Right ventricle myocardium inferior (tissue), 1 donor: ENCODE data around the gene SYP. TPM values are rescaled to one million over a fixed set of nuclear protein-coding genes. Genes with fewer than 3 reads are reported as not detected.
A peak's percentile ranks its signal among the peaks of the same experiment; 100 is the strongest.
"Not testable (repeated sequence)": the region's sequence is repeated elsewhere in the genome, so short reads cannot be mapped to it uniquely, and the experiment has no call there.

Experiments
- ATAC-seq: fragments of 200-7000 bp; cut with Tn5 transposase; one replicate; pipeline ENCODE4 v1.9.1; 2020; ENCODE audit warnings: mild to moderate bottlenecking, moderate library complexity
- DNase-seq: peaks from one replicate; pipeline ENCODE4 v3.0.0; 2021; ENCODE audit errors: missing footprints
- intact Hi-C: fragments of 100-400 bp; cut with DNase I; formaldehyde crosslinking; loops from one replicate; pipeline ENCODE4 v1.11.0; 2022
- total RNA-seq: library from RNA; stranded (reverse); fragmentation: NEBNext Ultra II Directional; extraction: Animal tissue kit (Norgen Biotek cat#: 25700); gene quantifications from one replicate; pipeline ENCODE4 v1.2.1, GENCODE V29; 2021
- donor health status: DM: no; HTN: yes; CAD: no; lungs with severe emphysema.

SYP gene
- total RNA-seq, 1 donor from 2014 or later: 1.8 TPM

DNA sequence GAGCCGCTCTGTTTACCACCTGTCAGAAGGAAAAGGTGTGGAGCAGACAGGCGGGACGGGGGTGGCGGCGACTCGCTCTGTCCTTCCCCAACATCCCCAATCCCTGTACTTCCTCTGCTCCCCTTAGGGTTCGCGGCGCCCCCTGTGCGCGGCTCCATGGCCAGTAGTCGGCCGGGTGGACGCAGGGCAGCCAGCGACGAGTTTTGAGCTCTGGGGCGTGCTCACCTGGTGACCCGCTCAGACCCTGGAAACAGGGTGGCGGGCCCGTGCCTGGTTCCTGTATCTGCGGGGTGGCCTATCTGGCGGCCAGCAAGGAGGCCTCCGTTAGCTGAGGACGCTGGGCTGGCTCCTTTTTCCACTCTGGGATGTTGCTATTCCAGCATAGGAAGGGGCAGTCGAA lies 42.8 kb downstream of the SYP start:
- intact Hi-C loops: no loop called here
- DNase-seq (no peak), ATAC-seq (no peak)

DNA sequence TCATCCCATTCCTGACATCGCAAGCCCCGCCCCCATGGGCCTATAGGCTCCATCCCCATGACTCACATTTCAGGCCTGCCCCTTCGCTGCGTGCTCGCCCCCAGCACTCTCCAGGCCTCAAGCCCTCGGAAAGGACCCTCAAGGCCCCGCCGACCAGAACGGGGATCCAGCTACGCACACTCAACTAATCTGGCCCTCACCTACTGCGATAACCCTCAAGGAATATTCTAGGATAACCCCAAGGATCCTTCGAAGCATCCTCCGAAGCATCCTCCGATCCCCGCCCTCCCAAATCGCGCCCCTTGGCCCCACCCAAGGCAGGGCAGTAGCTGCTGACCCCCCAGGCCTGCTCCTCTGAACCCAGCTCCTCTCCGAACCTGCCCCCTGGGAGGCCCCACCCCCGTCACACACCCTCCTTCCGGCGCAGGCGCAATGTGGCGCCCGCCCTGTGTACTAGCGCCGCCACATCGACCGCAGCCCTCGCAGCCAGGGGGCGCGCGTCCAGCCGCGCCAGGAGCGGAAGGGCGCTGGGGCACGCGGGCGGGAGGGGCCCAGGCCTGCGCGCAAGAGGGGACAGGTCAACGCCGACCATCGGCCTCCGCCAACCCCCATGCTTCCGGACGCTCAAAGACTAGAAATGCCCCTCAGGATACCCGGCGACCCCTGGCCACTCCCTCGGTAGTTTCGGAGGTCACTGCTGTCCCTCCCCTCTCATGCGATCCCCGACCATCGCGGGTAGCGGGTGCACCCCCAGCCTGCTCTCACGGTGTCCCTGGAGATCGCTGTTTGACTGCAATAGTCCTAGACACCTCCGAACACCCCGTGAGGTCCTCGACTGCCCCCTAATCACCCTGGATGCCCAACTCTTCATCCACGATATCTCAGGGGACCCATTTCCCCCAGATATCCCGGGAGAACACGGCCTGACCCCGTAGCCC lies 43.8 kb downstream of the SYP start:
- intact Hi-C loops: loop anchor here (2.0 kb wide), 1 partner anchor 33 kb away; the partner anchor contains the start of gene GPKOW
- ATAC-seq (peak; percentile 96), DNase-seq (peak; percentile 95)

GRCh38 chrX:49155243-49155899 lies 44.6 kb downstream of the SYP start:
- ATAC-seq: peak; percentile 5
- intact Hi-C loops: loop anchor here (2.0 kb wide), 1 partner anchor 33 kb away; the partner anchor contains the start of gene GPKOW
- DNase-seq: no peak

GRCh38 chrX:49153467-49153866 lies 46.5 kb downstream of the SYP start:
- ATAC-seq: no peak
- no peak for DNase-seq
- intact Hi-C loops: no loop called here

- ATAC-seq, DNase-seq, intact Hi-C loops: not testable (repeated sequence)
Observed at GRCh38 chrX:49149291-49149690, 50.7 kb downstream of the SYP start.

- intact Hi-C loops, DNase-seq, ATAC-seq: not testable (repeated sequence)
Observed at GRCh38 chrX:49148390-49149100, 51.4 kb downstream of the SYP start.

- intact Hi-C loops: no loop called here
- ATAC-seq (no peak), DNase-seq (no peak)
Observed at GRCh38 chrX:49147936-49148335, 52.1 kb downstream of the SYP start.

DNA sequence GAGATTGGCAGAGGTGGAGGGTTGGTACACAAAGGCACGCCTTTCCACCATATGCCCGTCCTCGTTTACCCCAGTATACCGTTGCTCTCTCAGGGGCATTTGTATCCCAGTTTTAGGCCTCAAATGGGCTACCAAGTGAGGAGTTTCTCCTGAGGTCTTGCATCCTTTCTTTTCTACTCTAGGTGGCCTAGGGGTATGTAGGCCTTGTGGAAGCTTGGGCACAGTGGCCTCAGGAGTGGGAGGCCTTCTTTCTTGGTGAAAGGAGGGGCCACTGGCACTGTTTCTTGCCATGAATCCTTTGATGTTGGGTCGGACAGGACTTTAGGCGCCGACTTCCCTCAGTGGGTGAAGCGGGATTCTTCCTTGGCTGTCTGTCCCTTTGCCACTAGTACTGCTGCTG lies 52.7 kb downstream of the SYP start:
- DNase-seq (no peak), ATAC-seq (no peak)
- intact Hi-C loops: no loop called here

- DNase-seq, ATAC-seq, intact Hi-C loops: not testable (repeated sequence)
Observed at GRCh38 chrX:49143154-49143553, 56.8 kb downstream of the SYP start.

GRCh38 chrX:49142264-49142663 lies 57.7 kb downstream of the SYP start:
- intact Hi-C loops, ATAC-seq, DNase-seq: not testable (repeated sequence)

DNA sequence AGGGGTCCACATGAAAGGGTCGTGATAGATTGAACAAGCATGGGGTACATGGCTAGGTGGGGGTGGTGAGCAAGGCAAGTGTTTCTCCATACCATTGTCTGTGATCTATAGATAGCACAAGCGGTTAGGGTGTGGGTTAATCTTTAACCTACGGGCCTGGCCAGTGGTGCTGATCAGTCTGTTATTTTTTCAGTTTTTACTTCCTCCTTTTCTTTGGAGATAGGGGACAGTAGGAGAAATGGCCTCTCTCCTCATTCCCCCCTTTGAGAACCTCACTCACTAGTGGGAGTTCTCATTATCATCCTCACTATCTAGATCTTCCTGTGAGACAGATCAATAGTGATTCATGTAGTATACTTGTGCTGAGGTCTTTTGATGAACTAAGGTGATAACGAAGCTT lies 60.3 kb downstream of the SYP start:
- DNase-seq (no peak), ATAC-seq (no peak)
- intact Hi-C loops: no loop called here

Other genes with a start within 250 kb of the SYP start
- gene OTUD5, start 242.6 kb downstream of the SYP start, total RNA-seq: 19.8 TPM
- 0.68 TPM for gene KCND1, start 228.3 kb downstream of the SYP start, total RNA-seq
- 20.1 TPM for gene GRIPAP1, start 197.9 kb downstream of the SYP start, total RNA-seq
- gene TFE3, start 156.8 kb downstream of the SYP start, total RNA-seq: 24.8 TPM
- 1.4 TPM for gene CCDC120, start 141.2 kb downstream of the SYP start, total RNA-seq
- 7.1 TPM for gene PRAF2, start 126.2 kb downstream of the SYP start, total RNA-seq
- gene WDR45, start 120.3 kb downstream of the SYP start, total RNA-seq: 67.1 TPM
- 19.0 TPM for gene GPKOW, start 76.5 kb downstream of the SYP start, total RNA-seq
- 4.3 TPM for gene MAGIX, start 37.4 kb downstream of the SYP start, total RNA-seq
- 67.0 TPM for gene PLP2, start 28.3 kb downstream of the SYP start, total RNA-seq
- 15.1 TPM for gene PRICKLE3, start 13.8 kb downstream of the SYP start, total RNA-seq
- not detected for gene CACNA1F, start 33.1 kb upstream of the SYP start, total RNA-seq
- 10.8 TPM for gene CCDC22, start 35.3 kb upstream of the SYP start, total RNA-seq
- gene FOXP3, start 64.5 kb upstream of the SYP start, total RNA-seq: not detected
- 19.5 TPM for gene PPP1R3F, start 69.6 kb upstream of the SYP start, total RNA-seq
- gene GAGE10, start 103.5 kb upstream of the SYP start, total RNA-seq: not detected
- gene GAGE12J, start 121.8 kb upstream of the SYP start, total RNA-seq: not detected
- not detected for gene GAGE13, start 131.4 kb upstream of the SYP start, total RNA-seq